IMR-90 (cell line): ENCODE results near the gene NOXO1. TPM values are rescaled to one million over a fixed set of nuclear protein-coding genes. Genes with fewer than 3 reads are reported as not detected.

ENCODE experiments used
- ATAC-seq: fragments of 200-7000 bp; cut with Tn5 transposase; 2 replicates; pipeline ENCODE4 v1.9.1; 2020; ENCODE audit warnings: low read depth, mild to moderate bottlenecking, moderate library complexity
- BruUV-seq: library from RNA; stranded (reverse); fragments of 400-500 nt; replicated peaks from 2 replicates; lab custom pipeline; 2021; lab: Mats Ljungman, UMichigan
- CTCF ChIA-PET: fragments of 300-600 bp; formaldehyde crosslinking; extraction: SDS; loops from one replicate; lab custom pipeline; 2021; ENCODE audit warnings: antibody characterized with exemption; lab: Yijun Ruan, JAX
- POLR2A ChIA-PET: fragments of 300-600 bp; sonication (Branson Sonifier 250); formaldehyde crosslinking; loops from one replicate; lab custom pipeline; 2022; ENCODE audit warnings: antibody characterized with exemption; ENCODE audit not compliant: unreplicated experiment; lab: Charles Lee
- DNase-seq: peaks from one replicate; pipeline ENCODE4 v3.0.0; 2013
- H2AFZ ChIP-seq: replicated peaks from 2 replicates; pipeline ENCODE3; 2013; ENCODE audit warnings: low read length, mild to moderate bottlenecking; ENCODE audit not compliant: poor library complexity
- H2AK5ac ChIP-seq: 2 replicates; pipeline ENCODE4 v1.6.1; 2013; ENCODE audit warnings: low read depth, low read length, inconsistent platforms
- H2AK9ac ChIP-seq: replicated peaks from 2 replicates; pipeline ENCODE3; 2013; ENCODE audit warnings: mild to moderate bottlenecking, low read depth, low read length, moderate library complexity; ENCODE audit not compliant: poor library complexity
- H2BK120ac ChIP-seq: 2 replicates; pipeline ENCODE4 v1.6.1; 2013; ENCODE audit warnings: low read depth, low read length, inconsistent platforms
- H2BK15ac ChIP-seq: 3 replicates; pipeline ENCODE4 v1.6.1; 2013; ENCODE audit warnings: low read depth, low read length, inconsistent platforms
- H2BK20ac ChIP-seq: 2 replicates; pipeline ENCODE4 v1.6.1; 2013; ENCODE audit warnings: low read depth, mild to moderate bottlenecking, inconsistent platforms, low read length, moderate library complexity
- H2BK5ac ChIP-seq: 2 replicates; pipeline ENCODE4 v1.6.1; 2013; ENCODE audit warnings: mild to moderate bottlenecking, low read depth, low read length, inconsistent platforms; ENCODE audit not compliant: poor library complexity, severe bottlenecking
- H3K14ac ChIP-seq: replicated peaks from 2 replicates; pipeline ENCODE4 v1.6.1; 2013; ENCODE audit warnings: low read depth, low read length, inconsistent platforms
- H3K18ac ChIP-seq: 2 replicates; pipeline ENCODE4 v1.6.1; 2013; ENCODE audit warnings: low read depth, low read length, control low read depth
- H3K23ac ChIP-seq: 2 replicates; pipeline ENCODE4 v1.6.1; 2013; ENCODE audit warnings: low read depth, low read length, inconsistent platforms
- H3K27ac ChIP-seq: 2 replicates; pipeline ENCODE4 v1.5.1; 2013; ENCODE audit warnings: mild to moderate bottlenecking, control low read depth, low read length; ENCODE audit not compliant: insufficient read depth
- H3K27me3 ChIP-seq: 2 replicates; pipeline ENCODE4 v1.6.1; 2013; ENCODE audit warnings: low read length; ENCODE audit not compliant: control insufficient read depth, insufficient read depth
- H3K36me3 ChIP-seq: 2 replicates; pipeline ENCODE4 v1.6.1; 2013; ENCODE audit warnings: low read length, mixed read lengths; ENCODE audit not compliant: control insufficient read depth, insufficient read depth
- H3K4ac ChIP-seq: 2 replicates; pipeline ENCODE4 v1.6.1; 2013; ENCODE audit warnings: low read depth, low read length, inconsistent platforms
- H3K4me1 ChIP-seq: 2 replicates; pipeline ENCODE4 v1.6.1; 2013; ENCODE audit warnings: low read length, mixed read lengths; ENCODE audit not compliant: control insufficient read depth, insufficient read depth
- H3K4me2 ChIP-seq: 2 replicates; pipeline ENCODE4 v1.6.1; 2013; ENCODE audit warnings: low read depth, mild to moderate bottlenecking, control low read depth, low read length, moderate library complexity
- H3K4me3 ChIP-seq: 2 replicates; pipeline ENCODE4 v1.5.1; 2013; ENCODE audit warnings: low read depth, mild to moderate bottlenecking, control low read depth, low read length, moderate library complexity; ENCODE audit not compliant: insufficient read depth
- H3K56ac ChIP-seq: 2 replicates; pipeline ENCODE4 v1.6.1; 2013; ENCODE audit warnings: low read length, inconsistent platforms; ENCODE audit not compliant: insufficient read depth; ENCODE audit errors: extremely low read depth
- H3K79me1 ChIP-seq, 2 experiments: 2 replicates each; pipeline ENCODE4 v1.6.1; 2013; ENCODE audit warnings: low read length in 2 of 2, inconsistent platforms in 1 of 2, low read depth in 1 of 2
- H3K9ac ChIP-seq: 2 replicates; pipeline ENCODE4 v1.6.1; 2013; ENCODE audit warnings: low read depth, low read length, control low read depth
- H3K9me1 ChIP-seq: 2 replicates; pipeline ENCODE4 v1.6.1; 2013; ENCODE audit warnings: low read length, inconsistent platforms; ENCODE audit not compliant: insufficient read depth
- H3K9me3 ChIP-seq: 2 replicates; pipeline ENCODE4 v1.6.1; 2013; ENCODE audit warnings: low read length; ENCODE audit not compliant: control insufficient read depth, insufficient read depth
- H4K20me1 ChIP-seq: 2 replicates; pipeline ENCODE4 v1.6.1; 2013; ENCODE audit warnings: low read length, inconsistent platforms; ENCODE audit not compliant: insufficient read depth
- H4K5ac ChIP-seq: 2 replicates; pipeline ENCODE4 v1.6.1; 2013; ENCODE audit warnings: mild to moderate bottlenecking, low read depth, low read length, control low read depth
- H4K8ac ChIP-seq, 2 experiments: 2 replicates each; pipeline ENCODE4 v1.6.1; 2013; ENCODE audit warnings: low read depth in 2 of 2, low read length in 2 of 2, control low read depth in 1 of 2, inconsistent platforms in 1 of 2
- H4K91ac ChIP-seq: 2 replicates; pipeline ENCODE4 v1.6.1; 2013; ENCODE audit warnings: low read depth, low read length, inconsistent platforms; ENCODE audit not compliant: insufficient read depth
- CHD1 ChIP-seq: IDR thresholded peaks from 2 replicates; pipeline ENCODE4 v1.6.1; 2012; ENCODE audit warnings: low read depth, low read length, improper control_type of control experiment
- CTCF ChIP-seq: conservative IDR thresholded peaks from 2 replicates; pipeline ENCODE4 v1.5.1; 2012; ENCODE audit warnings: mild to moderate bottlenecking, low read depth, low read length, improper control_type of control experiment
- ELK1 ChIP-seq: fragments of 150-350 bp; IDR thresholded peaks from 2 replicates; pipeline ENCODE4 v1.6.1; 2016; ENCODE audit warnings: low read depth, mild to moderate bottlenecking, low read length, moderate library complexity, borderline replicate concordance
- FOS ChIP-seq: fragments of 150-350 bp; IDR thresholded peaks from 2 replicates; pipeline ENCODE4 v1.6.1; 2016; ENCODE audit warnings: low read depth, low read length
- MAFK ChIP-seq: IDR thresholded peaks from 2 replicates; pipeline ENCODE4 v1.6.1; 2012; ENCODE audit warnings: low read depth, low read length, improper control_type of control experiment
- MXI1 ChIP-seq: IDR thresholded peaks from 2 replicates; pipeline ENCODE4 v1.6.1; 2012; ENCODE audit warnings: low read depth, mild to moderate bottlenecking, low read length, moderate library complexity, borderline replicate concordance
- NFE2L2 ChIP-seq: fragments of 150-350 bp; IDR thresholded peaks from 2 replicates; pipeline ENCODE4 v1.6.1; 2016; ENCODE audit warnings: low read depth, mild to moderate bottlenecking, low read length
- RCOR1 ChIP-seq: IDR thresholded peaks from 2 replicates; pipeline ENCODE4 v1.6.1; 2012; ENCODE audit warnings: mild to moderate bottlenecking, low read length, improper control_type of control experiment; ENCODE audit not compliant: insufficient replicate concordance
- RFX5 ChIP-seq: IDR thresholded peaks from 2 replicates; pipeline ENCODE4 v1.8.0; 2012; ENCODE audit warnings: low read depth, mild to moderate bottlenecking, low read length, moderate library complexity
- SMC3 ChIP-seq: fragments of 150-350 bp; IDR thresholded peaks from 2 replicates; pipeline ENCODE4 v1.6.1; 2016; ENCODE audit warnings: low read depth, mild to moderate bottlenecking, antibody characterized with exemption, low read length, moderate library complexity
- WGBS, 2 experiments: methylation state at CpG; one replicate each; pipeline versions ENCODE4 v1.1.5 to v1.1.7; 2013; ENCODE audit warnings: missing lambda C conversion rate in 2 of 2; ENCODE audit not compliant: insufficient read length in 1 of 2; ENCODE audit errors: extremely low coverage in 2 of 2; 5-methylcytosine and 5-hydroxymethylcytosine counted together
- dilution Hi-C: fragments of 300-500 bp; cut with HindIII; formaldehyde crosslinking; loops from one replicate; pipeline ENCODE4 v1.14.3; 2018; ENCODE audit warnings: low sequenced_read_pairs; ENCODE audit not compliant: unreplicated experiment
- in situ Hi-C: fragments of 300-500 bp; cut with MboI; formaldehyde crosslinking; loops from 3 replicates; pipeline ENCODE4 v1.14.3; 2019; ENCODE audit warnings: low sequenced_read_pairs, inconsistent platforms, mixed read lengths
- intact Hi-C: fragments of 100-400 bp; cut with micrococcal nuclease; formaldehyde crosslinking; loops from 2 replicates; pipeline ENCODE4 v1.10.0; 2022
- polyA plus RNA-seq, 3 experiments: library from polyadenylated mRNA; depleted of rRNA; stranded (reverse); fragments of >200 nt; gene quantifications; 2 replicates each; pipeline ENCODE4 v1.2.3, GENCODE V29; 2012; ENCODE audit warnings: low replicate concordance in 1 of 3
- total RNA-seq: library from RNA; depleted of rRNA; stranded (reverse); fragments of >200 nt; gene quantifications from 2 replicates; pipeline ENCODE4 v1.2.3, GENCODE V29; 2012

Gene NOXO1
- total and polyA plus RNA-seq, 2 of the 4 experiments (the other 2 are of a cell fraction) = 0.56 TPM; not detected in 1

GRCh38 chr16:1938316-1938715 lies 43.0 kb downstream of the NOXO1 start:
- Histone ChIP-seq H2BK5ac (no peak overlapping the region), H3K14ac (no peak overlapping the region), H2BK20ac (no peak overlapping the region), H2AFZ (no peak overlapping the region), H2AK5ac (no peak overlapping the region), H3K27ac (no peak overlapping the region), H3K4me3 (no peak overlapping the region), H4K8ac (no peak overlapping the region), H2BK120ac (no peak overlapping the region), H3K56ac (no peak overlapping the region), H3K18ac (no peak overlapping the region), H3K9ac (no peak overlapping the region), H3K4me1 (peaks cover 5% of the 10 kb centered on the region; the same call in 1 of the 2 replicates), H3K23ac (no peak overlapping the region), H3K79me1 (peaks cover 9 to 13% of the 10 kb centered on the region in 2 experiments; a peak in 3 of 4 replicates), H3K27me3 (no peaks in the 10 kb centered on the region), H3K9me3 (no peaks in the 10 kb centered on the region), H2AK9ac (no peak overlapping the region), H4K91ac (no peak overlapping the region), H3K36me3 (peaks cover 23% of the 10 kb centered on the region), H4K5ac (no peak overlapping the region), H3K4me2 (no peak overlapping the region), H4K20me1 (no peaks in the 10 kb centered on the region), H3K9me1 (no peaks in the 10 kb centered on the region), H2BK15ac (no peak overlapping the region), H3K4ac (no peak overlapping the region)
- dilution Hi-C loops = no loop called here
- ChIA-PET CTCF (no interaction called here), POLR2A (no interaction called here)
- intact Hi-C loops = no loop called here
- DNase-seq (no peak), ATAC-seq (no peak)
- BruUV-seq = no TSS peak
- in situ Hi-C loops = no loop called here
- 100% methylated on average over 2 of the region's 10 CpGs; no CpG with 5 or more reads in 1 of the 2 experiments for WGBS, 2 experiments
- TF ChIP-seq MAFK (no peak), CHD1 (no peak), ELK1 (no peak), NFE2L2 (no peak), CTCF (no peak), MXI1 (no peak), RCOR1 (no peak), SMC3 (no peak), FOS (no peak), RFX5 (no peak)
